ENCODE results near the gene MRPL4. TPM values are rescaled to one million over a fixed set of nuclear protein-coding genes. Genes with fewer than 3 reads are reported as not detected.

MRPL4 gene
- total and polyA plus RNA-seq, 4 donors, result 21.5 to 74.8 (median 33.7) TPM

GRCh38 chr19:10277795-10278589 is 26.0 kb downstream of the MRPL4 start:
- Histone ChIP-seq H3K27me3 (ENCODE audit: control insufficient read depth in 4 of 4, insufficient read depth in 4 of 4, low read length in 3 of 4) (no peaks in the 10 kb centered on the region), H3K9me3 (ENCODE audit: control insufficient read depth in 4 of 4, low read length in 3 of 4) (no peaks in the 10 kb centered on the region), H3K36me3 (ENCODE audit: control insufficient read depth in 4 of 4, insufficient read depth in 3 of 4, low read depth in 1 of 4, low read length in 3 of 4) (peaks cover 7 to 52% (median 29%) of the 10 kb centered on the region in 4 donors), H3K4me3 (ENCODE audit: low read depth in 1 of 3, low read length in 3 of 3) (no peak overlapping the region), H3K4me1 (ENCODE audit: control insufficient read depth in 4 of 4, insufficient read depth in 4 of 4, low read length in 3 of 4) (no peaks in the 10 kb centered on the region), H3K9ac (ENCODE audit: low read depth in 1 of 2, low read length in 2 of 2) (no peak overlapping the region), H3K27ac (ENCODE audit: low read depth in 1 of 2, low read length in 2 of 2) (no peak overlapping the region)
- 93% methylated on average over 9 of the region's 9 CpGs for WGBS
- no peak for TF ChIP-seq RXRA (IDR thresholded peaks at IDR 0.05)
- TF ChIP-seq MAX (IDR thresholded peaks at IDR 0.05), result no peak
- no peak for TF ChIP-seq SP1 (IDR thresholded peaks at IDR 0.05)
- no peak for TF ChIP-seq HNF4A (conservative IDR thresholded peaks at IDR 0.05)
- no peak for TF ChIP-seq FOXA1 (IDR thresholded peaks at IDR 0.05)
- no peak for TF ChIP-seq ZBTB33 (IDR thresholded peaks at IDR 0.05)
- no peak for DNase-seq (ENCODE audit: low spot score)

- 98% methylated on average over 1 of the region's 1 CpG for WGBS
- H3K9ac ChIP-seq (ENCODE audit: low read depth in 1 of 2, low read length in 2 of 2), result no peak overlapping the region
- H3K27ac ChIP-seq (ENCODE audit: low read depth in 1 of 2, low read length in 2 of 2), result no peak overlapping the region
- H3K4me1 ChIP-seq (ENCODE audit: control insufficient read depth in 4 of 4, insufficient read depth in 4 of 4, low read length in 3 of 4), result no peaks in the 10 kb centered on the region
- TF ChIP-seq ZBTB33 (IDR thresholded peaks at IDR 0.05) (no peak), RXRA (IDR thresholded peaks at IDR 0.05) (no peak), HNF4A (conservative IDR thresholded peaks at IDR 0.05) (no peak), HNF4G (IDR thresholded peaks at IDR 0.05) (no peak), EGR1 (IDR thresholded peaks at IDR 0.05; ENCODE audit: low read depth in 2 of 2) (no peak), TAF1 (conservative IDR thresholded peaks at IDR 0.05) (no peak), RAD21 (IDR thresholded peaks at IDR 0.05) (no peak), REST (IDR thresholded peaks at IDR 0.05) (no peak), JUND (IDR thresholded peaks at IDR 0.05) (no peak), SP1 (IDR thresholded peaks at IDR 0.05) (no peak), ATF3 (IDR thresholded peaks at IDR 0.05) (no peak)
- H3K27me3 ChIP-seq (ENCODE audit: control insufficient read depth in 4 of 4, insufficient read depth in 4 of 4, low read length in 3 of 4), result no peaks in the 10 kb centered on the region
- peaks cover 9 to 61% (median 33%) of the 10 kb centered on the region in 4 donors for H3K36me3 ChIP-seq (ENCODE audit: control insufficient read depth in 4 of 4, insufficient read depth in 3 of 4, low read depth in 1 of 4, low read length in 3 of 4)
- DNase-seq (ENCODE audit: low spot score), result no peak
- H3K9me3 ChIP-seq (ENCODE audit: control insufficient read depth in 4 of 4, low read length in 3 of 4), result no peaks in the 10 kb centered on the region
- H3K4me3 ChIP-seq (ENCODE audit: low read depth in 1 of 3, low read length in 3 of 3), result no peak overlapping the region
Measured at GRCh38 chr19:10278935-10279334, 26.9 kb downstream of the MRPL4 start.

All from liver (tissue), 9 donors.